GM12865 (cell line): Measurements from ENCODE around the gene LYL1.

Source experiments
- DNase-seq: peaks from one replicate; pipeline ENCODE4 v3.0.0; 2010; ENCODE audit warnings: low read depth
- H3K4me3 ChIP-seq: 2 replicates; pipeline ENCODE4 v1.5.1; 2011; ENCODE audit warnings: mild to moderate bottlenecking, low read depth, low read length, control low read depth
- TF ChIP-seq, protein P1 (sequence below): IDR thresholded peaks from 2 replicates; pipeline ENCODE4 v1.5.1; 2011; ENCODE audit warnings: low read length, control low read depth, low read depth, inconsistent platforms; ENCODE audit not compliant: insufficient read depth; ENCODE audit errors: missing control alignments

LYL1 gene

DNA sequence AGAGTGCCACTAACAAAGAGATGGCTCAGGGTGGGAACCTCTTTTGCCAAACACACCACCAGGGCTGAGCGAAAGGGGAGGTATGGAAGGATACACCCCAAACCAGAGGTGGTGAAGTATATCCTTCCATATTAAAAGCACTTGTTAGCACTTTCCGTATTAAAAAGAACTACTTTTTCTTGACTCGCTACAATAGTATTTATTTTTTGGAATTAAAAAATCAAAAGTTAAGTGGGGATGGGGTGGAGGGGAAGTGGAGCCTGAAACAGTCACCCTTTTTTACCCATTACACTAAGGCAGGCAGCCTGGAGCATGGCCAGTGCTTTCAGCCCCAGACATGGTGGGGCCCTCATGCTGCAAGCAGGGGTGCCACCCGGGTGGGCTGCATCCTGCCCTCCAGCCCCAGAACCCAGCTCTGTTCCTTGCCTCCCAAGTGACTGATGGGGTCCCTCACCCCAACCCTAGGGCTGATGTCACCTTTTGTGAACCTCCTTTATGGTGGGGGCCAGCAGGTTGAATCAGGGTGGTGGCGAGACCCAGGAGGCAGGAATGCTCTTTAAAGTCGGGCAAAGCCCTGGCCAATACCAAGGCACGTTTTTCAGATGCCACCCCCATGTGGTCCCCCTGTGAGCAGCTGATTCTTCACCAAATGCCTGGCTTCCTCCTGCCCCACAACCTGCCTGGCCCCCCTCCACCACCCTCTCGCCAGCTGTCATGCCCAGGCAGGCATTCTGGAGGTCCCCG lies 31.0 kb downstream of the LYL1 start:
- TF ChIP-seq, protein P1, sequence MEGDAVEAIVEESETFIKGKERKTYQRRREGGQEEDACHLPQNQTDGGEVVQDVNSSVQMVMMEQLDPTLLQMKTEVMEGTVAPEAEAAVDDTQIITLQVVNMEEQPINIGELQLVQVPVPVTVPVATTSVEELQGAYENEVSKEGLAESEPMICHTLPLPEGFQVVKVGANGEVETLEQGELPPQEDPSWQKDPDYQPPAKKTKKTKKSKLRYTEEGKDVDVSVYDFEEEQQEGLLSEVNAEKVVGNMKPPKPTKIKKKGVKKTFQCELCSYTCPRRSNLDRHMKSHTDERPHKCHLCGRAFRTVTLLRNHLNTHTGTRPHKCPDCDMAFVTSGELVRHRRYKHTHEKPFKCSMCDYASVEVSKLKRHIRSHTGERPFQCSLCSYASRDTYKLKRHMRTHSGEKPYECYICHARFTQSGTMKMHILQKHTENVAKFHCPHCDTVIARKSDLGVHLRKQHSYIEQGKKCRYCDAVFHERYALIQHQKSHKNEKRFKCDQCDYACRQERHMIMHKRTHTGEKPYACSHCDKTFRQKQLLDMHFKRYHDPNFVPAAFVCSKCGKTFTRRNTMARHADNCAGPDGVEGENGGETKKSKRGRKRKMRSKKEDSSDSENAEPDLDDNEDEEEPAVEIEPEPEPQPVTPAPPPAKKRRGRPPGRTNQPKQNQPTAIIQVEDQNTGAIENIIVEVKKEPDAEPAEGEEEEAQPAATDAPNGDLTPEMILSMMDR: no peak
- H3K4me3 ChIP-seq: no peak overlapping the region
- DNase-seq: no peak

DNA sequence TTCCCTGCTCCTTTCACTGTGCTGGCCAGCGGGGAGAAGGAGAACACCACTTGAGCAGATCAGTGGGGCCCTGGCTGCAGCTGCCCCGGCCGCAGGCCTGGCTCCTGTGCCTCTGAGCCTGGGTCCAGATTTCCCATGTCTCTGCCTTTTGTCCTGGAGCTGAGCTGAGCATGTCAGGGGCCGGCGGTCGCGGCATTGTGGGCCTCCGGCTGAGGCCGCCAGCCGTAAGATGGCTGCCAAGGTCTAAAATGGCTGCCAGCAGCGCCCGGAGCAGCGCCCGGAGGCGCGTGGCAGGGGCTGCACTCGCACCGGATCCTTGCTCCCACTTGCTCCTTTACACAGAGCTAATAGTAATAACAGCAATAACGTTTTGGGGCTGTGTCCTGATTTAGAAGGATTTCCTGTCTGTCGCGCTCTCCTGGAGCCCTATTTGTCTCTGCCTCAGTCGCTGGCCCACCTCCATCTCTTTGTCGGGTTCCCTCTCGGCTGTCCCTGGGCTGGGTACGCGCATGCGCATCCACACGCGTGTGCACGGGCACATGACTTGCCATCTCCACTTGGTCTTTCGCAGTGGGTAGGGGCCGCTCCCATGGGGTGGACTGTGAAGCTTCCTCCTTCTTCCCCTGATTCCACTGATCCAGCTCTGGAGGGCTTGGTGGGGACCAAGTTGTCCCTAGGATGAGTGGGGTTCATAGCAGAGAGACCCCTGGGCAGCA lies 32.1 kb downstream of the LYL1 start:
- no peak overlapping the region for H3K4me3 ChIP-seq
- TF ChIP-seq, protein P1: no peak
- DNase-seq: no peak

DNA sequence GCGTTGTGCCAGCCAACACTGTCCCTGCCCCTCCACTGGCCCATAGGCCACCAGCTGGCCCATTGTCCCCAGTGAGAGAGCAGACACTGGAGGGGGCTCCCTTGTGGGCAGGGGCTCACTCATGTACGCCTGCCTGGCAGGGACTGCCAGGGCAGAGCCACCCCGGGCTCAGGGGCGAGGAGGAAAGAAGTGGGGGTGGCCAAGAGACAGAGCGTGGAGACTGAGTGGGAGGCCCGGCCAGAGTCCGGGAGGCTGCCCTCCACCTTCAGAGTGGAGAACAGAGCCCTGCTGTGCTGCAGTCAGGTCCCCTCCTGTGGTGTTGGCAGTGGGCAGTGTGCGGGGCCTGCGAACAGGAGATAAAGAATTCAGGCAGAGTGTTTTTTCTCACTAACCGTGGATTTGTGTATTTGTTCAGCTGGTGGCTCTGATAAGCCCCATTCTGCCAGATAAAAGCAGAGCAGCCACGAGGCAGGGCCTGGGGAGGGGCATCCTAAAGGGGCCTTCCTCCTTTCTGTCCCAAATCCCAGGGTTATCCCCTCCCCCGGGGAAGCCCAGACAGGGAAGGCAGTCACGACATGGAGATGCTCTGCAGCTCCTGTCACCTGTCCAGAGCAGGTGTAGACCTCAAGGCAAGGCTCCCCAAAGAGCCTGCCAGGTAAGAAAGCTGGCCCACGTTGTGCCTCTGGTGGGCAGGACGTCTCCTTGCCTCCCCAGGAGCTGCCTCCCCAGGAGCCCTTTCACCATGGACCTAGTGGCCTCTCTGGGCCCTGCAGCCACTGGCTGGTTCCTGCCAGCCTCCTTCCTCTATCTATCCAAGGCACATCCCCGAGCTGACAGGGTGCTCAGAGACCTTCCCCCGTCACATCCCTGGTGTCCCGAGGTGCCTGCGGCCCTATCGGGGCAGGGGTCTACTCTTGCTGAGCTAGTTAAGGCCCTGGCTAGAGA lies 33.0 kb downstream of the LYL1 start:
- DNase-seq: no peak
- TF ChIP-seq, protein P1: no peak
- H3K4me3 ChIP-seq: no peak overlapping the region

- H3K4me3 ChIP-seq: no peak overlapping the region
- TF ChIP-seq, protein P1: no peak
- DNase-seq: no peak
Observed at GRCh38 chr19:13068085-13068846, 34.4 kb downstream of the LYL1 start.

DNA sequence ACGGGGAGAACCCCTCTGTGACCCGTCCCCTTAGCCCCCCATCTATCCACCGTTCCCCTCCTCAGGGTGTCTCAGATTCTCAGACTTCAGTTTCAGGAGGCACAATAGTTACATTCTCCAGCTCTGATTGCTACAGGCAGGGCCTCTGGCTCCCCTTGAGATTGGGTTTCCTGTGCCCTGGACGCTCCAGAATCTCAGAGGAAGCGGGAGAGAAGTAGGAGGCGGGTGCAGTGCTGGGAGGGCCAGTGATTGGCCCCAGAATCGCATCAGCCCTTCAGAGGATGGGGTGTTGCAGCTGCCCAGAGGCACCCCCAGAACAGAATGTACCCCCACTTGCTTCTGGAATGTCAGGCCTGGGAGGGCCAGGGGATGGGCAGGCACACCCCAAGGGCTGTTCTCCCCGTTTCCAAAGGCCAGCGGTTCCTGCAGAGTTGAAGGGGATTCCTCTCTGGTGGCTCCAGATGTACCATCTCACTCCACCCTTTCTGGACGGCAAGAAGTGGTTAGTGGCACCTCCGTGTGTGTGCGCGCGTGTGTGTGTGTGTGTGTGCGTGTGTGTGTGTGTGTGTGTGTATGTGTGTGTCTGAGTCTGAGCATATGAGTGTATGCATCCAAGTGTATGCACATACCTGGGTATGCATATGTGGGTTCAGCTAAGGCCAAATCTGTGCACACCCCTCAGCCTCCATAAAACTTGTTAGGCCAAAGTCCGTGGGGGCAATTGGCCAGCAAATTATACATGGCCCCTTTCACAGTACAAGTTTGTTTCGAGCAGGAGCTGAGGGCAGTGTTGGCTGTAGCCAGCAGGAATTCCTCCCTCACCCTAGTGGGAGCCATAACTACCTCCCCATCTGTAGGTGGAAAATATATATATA lies 35.5 kb downstream of the LYL1 start:
- no peak overlapping the region for H3K4me3 ChIP-seq
- no peak for DNase-seq
- TF ChIP-seq, protein P1: no peak
